Tracheal epithelial cell (primary cell): ENCODE results near the gene CLPSL1. TPM values are rescaled to one million over a fixed set of nuclear protein-coding genes. Genes with fewer than 3 reads are reported as not detected.

Experiments
- total RNA-seq: library from RNA; depleted of rRNA; stranded (reverse); fragments of >200 nt; gene quantifications from 2 replicates; pipeline ENCODE4 v1.2.1, GENCODE V29; 2014

CLPSL1 gene, protein sequence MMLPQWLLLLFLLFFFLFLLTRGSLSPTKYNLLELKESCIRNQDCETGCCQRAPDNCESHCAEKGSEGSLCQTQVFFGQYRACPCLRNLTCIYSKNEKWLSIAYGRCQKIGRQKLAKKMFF
- not detected in 2 replicates for total RNA-seq

DNA sequence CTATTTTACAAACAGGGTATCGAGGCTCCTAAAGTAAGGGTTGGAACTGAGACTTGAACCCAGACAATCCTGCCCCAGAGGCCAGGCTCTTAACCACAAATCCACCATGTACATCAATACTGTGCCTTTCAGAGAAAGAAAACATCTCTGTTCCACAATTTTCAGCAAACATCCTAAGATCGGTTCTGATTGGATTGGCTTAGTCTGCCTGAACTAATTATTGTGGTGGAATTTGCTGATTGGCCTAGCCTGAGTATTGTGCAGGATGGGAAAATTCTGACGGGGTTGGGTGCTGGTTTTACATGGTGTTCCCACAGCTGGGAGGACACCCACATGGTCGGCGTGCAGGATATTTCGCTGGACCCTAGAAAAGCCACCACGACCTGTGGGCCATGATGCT, at the start of gene CLPSL1:
TSS of gene CLPSL1 (plus strand) at position 301 of the 400 bp plus-strand sequence. CDS start at position 393, 92 bp downstream.

DNA sequence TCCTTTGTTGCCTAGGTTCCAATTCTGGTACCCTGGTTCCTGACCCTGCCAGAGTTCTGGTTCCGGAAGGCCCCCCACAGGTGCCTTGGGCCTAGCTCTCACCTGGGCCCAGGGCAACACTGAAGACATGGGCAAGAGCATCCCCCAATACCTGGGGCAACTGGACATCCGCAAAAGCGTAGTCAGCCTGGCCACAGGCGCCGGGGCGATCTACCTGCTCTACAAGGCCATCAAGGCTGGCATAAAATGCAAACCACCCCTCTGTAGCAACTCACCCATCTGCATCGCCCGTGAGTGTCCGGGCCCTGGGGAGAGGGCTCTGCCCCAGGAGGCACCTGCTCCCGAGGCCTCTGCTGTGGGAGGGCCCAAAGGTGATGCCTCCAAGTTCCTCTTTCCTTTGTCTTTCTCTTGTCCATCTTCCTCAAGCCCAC, 43.8 kb upstream of the CLPSL1 start, which contains the start of gene ARMC12:
TSS of gene ARMC12 (plus strand) at position 51 of the 431 bp plus-strand sequence. CDS start at position 128, 77 bp downstream.

DNA sequence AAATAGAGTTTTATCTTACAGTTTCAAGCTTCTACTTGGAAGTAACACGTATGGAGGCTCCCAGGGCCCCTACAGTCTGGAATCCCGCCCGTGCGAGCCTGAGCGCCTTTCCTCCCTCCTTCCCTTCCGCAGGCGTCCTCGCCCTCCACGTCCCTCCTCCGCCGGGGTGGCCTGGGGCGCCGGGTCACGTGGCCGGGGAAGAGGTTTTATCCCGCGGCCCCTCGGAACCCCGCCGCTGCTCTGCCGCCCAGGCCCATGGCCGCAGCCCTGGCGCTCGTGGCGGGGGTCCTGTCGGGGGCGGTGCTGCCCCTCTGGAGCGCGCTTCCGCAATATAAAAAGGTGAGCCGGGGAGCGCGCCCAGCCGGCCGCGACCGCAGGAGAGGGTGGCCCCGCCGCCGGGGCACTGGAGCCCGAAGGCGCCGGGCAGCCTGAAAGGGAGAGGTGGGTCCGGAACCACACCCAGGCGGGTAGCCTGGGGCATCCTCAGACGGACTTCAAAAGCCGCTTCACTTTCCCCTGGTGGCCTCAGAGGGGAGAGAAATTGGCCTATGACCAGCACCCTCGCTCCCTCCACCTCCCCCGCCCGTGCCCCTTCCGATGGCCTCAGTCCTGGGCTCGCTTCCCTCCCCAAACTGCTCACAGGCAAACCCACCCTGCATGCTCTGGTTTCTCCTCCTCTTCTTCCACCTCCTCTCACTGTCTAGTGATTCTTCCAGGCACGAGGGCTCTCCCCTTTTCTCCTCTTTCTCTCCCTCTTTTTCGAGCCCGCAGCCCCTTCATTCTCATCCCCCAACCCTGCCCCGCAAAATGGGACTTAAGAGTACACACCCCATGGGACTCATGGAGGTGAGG, 4.2 kb upstream of the CLPSL1 start, which contains the start of gene CLPSL2:
TSS of gene CLPSL2 (plus strand) at position 235 of the 852 bp plus-strand sequence. CDS start at position 256, 21 bp downstream.

DNA sequence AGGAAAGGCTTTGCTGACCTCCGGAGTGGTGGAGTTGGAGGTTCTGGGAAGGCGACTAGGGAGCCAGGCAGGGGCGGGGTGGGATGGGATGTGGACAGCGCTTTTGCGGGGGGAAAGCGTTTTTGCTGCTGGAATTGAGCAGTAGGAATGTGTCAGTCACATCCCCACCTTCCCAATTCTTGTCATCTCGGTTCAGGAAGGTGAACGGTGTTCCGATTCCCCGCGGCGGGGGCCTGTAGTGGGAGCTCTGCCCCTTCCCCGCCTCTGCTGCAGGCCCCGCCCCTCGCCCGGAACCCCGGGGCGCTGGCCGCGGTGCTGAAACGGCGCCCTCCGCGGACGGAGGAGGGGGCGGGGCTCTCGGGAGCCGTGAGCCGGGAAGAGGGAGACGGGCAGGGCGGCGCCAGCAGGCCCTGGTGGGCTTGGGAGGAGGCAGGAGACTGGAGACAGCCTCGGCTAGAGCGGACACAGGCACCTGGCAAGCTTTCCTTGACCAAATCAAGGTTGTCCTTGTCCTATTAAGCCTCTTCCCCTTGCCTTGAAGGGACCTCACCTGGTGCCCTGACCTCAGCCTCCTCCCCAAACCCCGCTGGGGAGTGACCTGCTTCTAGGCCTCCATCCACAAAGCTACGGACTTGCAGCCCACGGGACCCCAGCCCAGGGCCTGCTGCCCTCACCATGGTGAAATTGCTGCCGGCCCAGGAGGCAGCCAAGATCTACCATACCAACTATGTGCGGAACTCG, 24.3 kb downstream of the CLPSL1 start, which contains the start of gene LHFPL5:
TSS of gene LHFPL5 (plus strand) at position 357 of the 741 bp plus-strand sequence. CDS start at position 676, 319 bp downstream.

Other genes starting within 250 kb of the CLPSL1 start
- 20.0 and 65.2 TPM in 2 replicates for gene FKBP5, start 92.1 kb upstream of the CLPSL1 start, total RNA-seq
- gene ARMC12, start 44.0 kb upstream of the CLPSL1 start, total RNA-seq = 0.64 and 1.4 TPM in 2 replicates
- not detected in 2 replicates for gene CLPSL2, start 4.4 kb upstream of the CLPSL1 start, total RNA-seq
- not detected in 2 replicates for gene CLPS, start 16.3 kb downstream of the CLPSL1 start, total RNA-seq
- not detected in 2 replicates for gene LHFPL5, start 24.3 kb downstream of the CLPSL1 start, total RNA-seq
- gene SRPK1, start 140.1 kb downstream of the CLPSL1 start, total RNA-seq = 70.1 and 102 TPM in 2 replicates
- not detected in 2 replicates for gene SLC26A8, start 243.6 kb downstream of the CLPSL1 start, total RNA-seq
- gene MAPK14, start 246.8 kb downstream of the CLPSL1 start, total RNA-seq = 42.2 and 54.6 TPM in 2 replicates